ENCODE data around the gene PRELID2.
A peak's percentile ranks its signal among the peaks of the same experiment; 100 is the strongest.

PRELID2 gene

GRCh38 chr5:145792840-145793239, 42.3 kb downstream of the PRELID2 start:
- DNase-seq, result no peak

- DNase-seq, result no peak
Observed at GRCh38 chr5:145791866-145792265, 43.3 kb downstream of the PRELID2 start.

- DNase-seq, result no peak
Observed at GRCh38 chr5:145787996-145788395, 47.1 kb downstream of the PRELID2 start.

GRCh38 chr5:145787507-145787906, 47.6 kb downstream of the PRELID2 start:
- no peak for DNase-seq

GRCh38 chr5:145787001-145787400, 48.1 kb downstream of the PRELID2 start:
- peak; percentile 48 for DNase-seq

GRCh38 chr5:145780982-145781381, 54.2 kb downstream of the PRELID2 start:
- no peak for DNase-seq

GRCh38 chr5:145778144-145778900, 56.8 kb downstream of the PRELID2 start:
- DNase-seq, result no peak

GRCh38 chr5:145777445-145778063, 57.6 kb downstream of the PRELID2 start:
- DNase-seq, result no peak

GRCh38 chr5:145776886-145777285, 58.3 kb downstream of the PRELID2 start:
- DNase-seq, result no peak

GRCh38 chr5:145775893-145776444, 59.2 kb downstream of the PRELID2 start:
- no peak for DNase-seq

GRCh38 chr5:145775411-145775810, 59.7 kb downstream of the PRELID2 start:
- no peak for DNase-seq

- no peak for DNase-seq
Observed at GRCh38 chr5:145774442-145774841, 60.7 kb downstream of the PRELID2 start.

- peak; percentile 14 for DNase-seq
Observed at GRCh38 chr5:145772466-145772865, 62.7 kb downstream of the PRELID2 start.

- DNase-seq, result no peak
Observed at GRCh38 chr5:145768863-145769262, 66.3 kb downstream of the PRELID2 start.

GRCh38 chr5:145764325-145764724, 70.8 kb downstream of the PRELID2 start:
- DNase-seq, result no peak

- no peak for DNase-seq
Observed at GRCh38 chr5:145762833-145763232, 72.3 kb downstream of the PRELID2 start.

- no peak for DNase-seq
Observed at GRCh38 chr5:145761254-145761653, 73.9 kb downstream of the PRELID2 start.

- DNase-seq, result no peak
Observed at GRCh38 chr5:145760660-145761059, 74.5 kb downstream of the PRELID2 start.

- no peak for DNase-seq
Observed at GRCh38 chr5:145752947-145753346, 82.2 kb downstream of the PRELID2 start.

- no peak for DNase-seq
Observed at GRCh38 chr5:145752534-145752933, 82.6 kb downstream of the PRELID2 start.

- DNase-seq, result no peak
Observed at GRCh38 chr5:145750199-145750598, 84.9 kb downstream of the PRELID2 start.

GRCh38 chr5:145743396-145744061, 91.6 kb downstream of the PRELID2 start:
- no peak for DNase-seq

GRCh38 chr5:145739843-145740242, 95.3 kb downstream of the PRELID2 start:
- DNase-seq, result no peak

GRCh38 chr5:145738227-145738626, 96.9 kb downstream of the PRELID2 start:
- DNase-seq, result no peak
